22Rv1 (cell line): Measurements from ENCODE around the gene TIMM23.
"Not testable (repeated sequence)": the region's sequence is repeated elsewhere in the genome, so short reads cannot be mapped to it uniquely, and the experiment has no call there.

ENCODE experiments used
- CTCF ChIP-seq: fragments of 450-650 bp; IDR thresholded peaks from 2 replicates; pipeline ENCODE4 v1.5.1; 2017; ENCODE audit warnings: mild to moderate bottlenecking
- ZFX ChIP-seq: fragments of 450-650 bp; IDR thresholded peaks from 2 replicates; pipeline ENCODE4 v1.6.1; 2017; ENCODE audit warnings: antibody characterized with exemption, borderline replicate concordance

GRCh38 chr10:46049497-46049831, 77.2 kb downstream of the TIMM23 start:
- TF ChIP-seq CTCF, ZFX: not testable (repeated sequence)
